PC-3 (cell line): ENCODE results near the gene TMX3. TPM values are rescaled to one million over a fixed set of nuclear protein-coding genes. Genes with fewer than 3 reads are reported as not detected.

Experiments
- ATAC-seq: fragments of 200-7000 bp; cut with Tn5 transposase; 2 replicates; pipeline ENCODE4 v1.9.1; 2020; ENCODE audit warnings: mild to moderate bottlenecking, moderate library complexity
- BruUV-seq: library from RNA; stranded (reverse); fragments of 400-500 nt; replicated peaks from 2 replicates; lab custom pipeline; 2021; lab: Mats Ljungman, UMichigan
- CTCF ChIA-PET: fragments of 300-600 bp; sonication (Branson Sonifier 250); formaldehyde crosslinking; loops from one replicate; lab custom pipeline; 2022; ENCODE audit warnings: antibody characterized with exemption; lab: Charles Lee
- POLR2A ChIA-PET: fragments of 300-600 bp; sonication (Branson Sonifier 250); formaldehyde crosslinking; loops from one replicate; lab custom pipeline; 2022; ENCODE audit warnings: antibody characterized with exemption; ENCODE audit not compliant: unreplicated experiment; lab: Charles Lee
- DNase-seq: peaks from one replicate; pipeline ENCODE4 v3.0.0-alpha.2; 2015
- H2AFZ ChIP-seq: fragments of 300-600 bp; sonication (generic); 2 replicates; pipeline ENCODE4 v1.6.0; 2016; ENCODE audit warnings: antibody characterized with exemption, low read length
- H3F3A ChIP-seq: fragments of 300-600 bp; sonication (generic); one replicate; pipeline ENCODE4 v1.6.0; 2017; ENCODE audit warnings: antibody characterized with exemption, low read length, control low read depth, mild to moderate bottlenecking; ENCODE audit not compliant: unreplicated experiment
- H3K27ac ChIP-seq: fragments of 300-600 bp; sonication (generic); 2 replicates; pipeline ENCODE4 v1.5.1; 2016; ENCODE audit warnings: mild to moderate bottlenecking, low read length
- H3K27me3 ChIP-seq: fragments of 300-600 bp; sonication (generic); 2 replicates; pipeline ENCODE4 v1.6.1; 2016; ENCODE audit warnings: low read length, mixed read lengths
- H3K36me3 ChIP-seq: fragments of 300-600 bp; sonication (generic); 2 replicates; pipeline ENCODE4 v1.6.1; 2016; ENCODE audit warnings: low read depth, mixed run types, low read length, mixed read lengths
- H3K4me1 ChIP-seq: fragments of 300-600 bp; sonication (generic); 2 replicates; pipeline ENCODE4 v1.5.1; 2016; ENCODE audit warnings: low read length; ENCODE audit not compliant: insufficient read depth
- H3K4me2 ChIP-seq: fragments of 300-600 bp; sonication (generic); 2 replicates; pipeline ENCODE4 v1.6.0; 2016; ENCODE audit warnings: low read length
- H3K4me3 ChIP-seq: fragments of 300-600 bp; sonication (generic); 2 replicates; pipeline ENCODE4 v1.5.1; 2016; ENCODE audit warnings: mild to moderate bottlenecking, low read length, mixed read lengths
- H3K79me2 ChIP-seq: fragments of 300-600 bp; sonication (generic); 2 replicates; pipeline ENCODE4 v1.6.1; 2017; ENCODE audit warnings: low read length, mixed read lengths
- H3K9ac ChIP-seq: fragments of 300-600 bp; sonication (generic); 2 replicates; pipeline ENCODE4 v1.6.0; 2016; ENCODE audit warnings: mild to moderate bottlenecking, low read length
- H3K9me2 ChIP-seq: fragments of 300-600 bp; sonication (generic); replicated peaks from 2 replicates; pipeline ENCODE4 v1.6.1; 2016; ENCODE audit warnings: mixed run types, low read length, mixed read lengths
- H3K9me3 ChIP-seq: fragments of 300-600 bp; sonication (generic); 2 replicates; pipeline ENCODE4 v1.6.1; 2016; ENCODE audit warnings: low read length, mixed read lengths
- H4K20me1 ChIP-seq: fragments of 300-600 bp; sonication (generic); 2 replicates; pipeline ENCODE4 v1.6.1; 2016; ENCODE audit warnings: low read length, mixed read lengths
- CTCF ChIP-seq: fragments of 300-600 bp; sonication (generic); conservative IDR thresholded peaks from 2 replicates; pipeline ENCODE4 v1.5.1; 2017; ENCODE audit warnings: antibody characterized with exemption, low read depth, mild to moderate bottlenecking, low read length
- EZH2 ChIP-seq: fragments of 300-600 bp; sonication (generic); IDR thresholded peaks from one replicate; pipeline ENCODE4 v1.6.1; 2017; ENCODE audit warnings: antibody characterized with exemption, mild to moderate bottlenecking, low read length; ENCODE audit not compliant: unreplicated experiment
- EZH2phosphoT487 ChIP-seq: fragments of 300-600 bp; sonication (generic); IDR thresholded peaks from 2 replicates; pipeline ENCODE4 v1.6.1; 2018; ENCODE audit warnings: mild to moderate bottlenecking, antibody characterized with exemption, low read length, borderline replicate concordance
- intact Hi-C: fragments of 100-400 bp; cut with micrococcal nuclease; formaldehyde crosslinking; loops from 2 replicates; pipeline ENCODE4 v1.9.0; 2023
- total RNA-seq: library from RNA; depleted of rRNA; stranded (reverse); fragments of >200 nt; gene quantifications from 2 replicates; pipeline ENCODE4 v1.2.3, GENCODE V29; 2014

The TMX3 gene
- total RNA-seq, 1 experiment from 2014 or later = 50.1 TPM

DNA sequence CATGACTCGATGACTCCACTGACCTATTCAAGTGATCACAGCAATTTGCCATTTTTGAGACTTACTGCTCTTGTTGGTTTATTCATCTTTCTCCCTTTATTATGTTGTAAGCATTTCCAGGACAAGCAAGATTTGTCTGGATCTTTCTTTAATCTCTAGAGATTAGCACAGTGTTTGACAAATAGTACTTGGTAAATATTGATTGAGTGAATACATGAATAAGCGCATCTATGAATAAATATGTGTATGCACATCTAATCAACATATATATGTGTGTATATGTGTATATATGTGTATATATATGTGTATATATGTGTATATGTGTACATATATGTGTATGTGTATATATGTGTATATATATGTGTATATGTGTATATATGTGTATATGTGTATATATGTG is 7.3 kb downstream of the TMX3 start:
- Histone ChIP-seq H3K9me3 (no peaks in the 10 kb centered on the region), H3F3A (no peaks in the 10 kb centered on the region), H3K27me3 (no peaks in the 10 kb centered on the region), H3K27ac (no peak overlapping the region), H3K4me1 (peaks cover 9% of the 10 kb centered on the region), H3K4me2 (no peak overlapping the region), H4K20me1 (peaks cover 12% of the 10 kb centered on the region; the same call in 1 of the 2 replicates), H3K4me3 (no peak overlapping the region), H3K9me2 (no peaks in the 10 kb centered on the region), H2AFZ (no peak overlapping the region), H3K36me3 (peaks cover 55% of the 10 kb centered on the region), H3K79me2 (peaks cover 56% of the 10 kb centered on the region), H3K9ac (no peak overlapping the region)
- no peak for DNase-seq
- intact Hi-C loops = no loop called here
- no peak for ATAC-seq
- no TSS peak for BruUV-seq
- TF ChIP-seq EZH2phosphoT487 (no peak), CTCF (no peak), EZH2 (no peak)
- POLR2A ChIA-PET = no interaction called here
- CTCF ChIA-PET = no interaction called here

DNA sequence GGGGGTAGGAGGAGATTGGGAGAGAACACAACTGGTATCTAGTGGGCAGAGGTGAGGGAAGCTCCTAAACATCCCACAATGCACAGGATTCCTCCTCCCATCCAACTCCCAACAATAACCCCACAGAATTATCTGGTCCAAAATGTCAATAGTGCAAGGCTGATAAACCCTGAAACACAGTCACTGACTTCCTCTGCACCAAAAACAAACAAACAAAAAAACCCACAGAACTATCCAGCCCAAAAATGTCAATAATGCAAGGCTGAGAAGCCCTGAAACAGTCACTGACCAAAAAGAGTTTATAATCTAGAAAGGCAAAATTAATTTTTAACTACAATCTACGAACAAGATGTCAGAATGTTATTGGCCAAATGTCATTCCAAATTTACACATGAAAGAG is 9.8 kb downstream of the TMX3 start:
- no peak overlapping the region for H3K4me2 ChIP-seq

More for the DNA sequence above, 9.8 kb downstream of the TMX3 start:
- Histone ChIP-seq H3K27me3 (no peaks in the 10 kb centered on the region), H4K20me1 (0 out of 2 replicates have a peak, but pooled peaks cover 7% of the 10 kb centered on the region), H2AFZ (no peak overlapping the region), H3K4me3 (no peak overlapping the region), H3K9me3 (no peaks in the 10 kb centered on the region), H3K36me3 (peaks cover 44% of the 10 kb centered on the region), H3K9ac (no peak overlapping the region), H3K79me2 (peaks cover 43% of the 10 kb centered on the region), H3F3A (no peaks in the 10 kb centered on the region), H3K27ac (no peak overlapping the region), H3K4me1 (peaks cover 9% of the 10 kb centered on the region), H3K9me2 (no peaks in the 10 kb centered on the region)
- no peak for TF ChIP-seq EZH2phosphoT487
- TF ChIP-seq CTCF = no peak
- no peak for TF ChIP-seq EZH2
- ChIA-PET CTCF (no interaction called here), POLR2A (no interaction called here)
- DNase-seq (no peak), ATAC-seq (peak; percentile 63)
- no TSS peak for BruUV-seq
- intact Hi-C loops = no loop called here
